ENCODE measurements around the gene VGLL4. TPM values are rescaled to one million over a fixed set of nuclear protein-coding genes. Genes with fewer than 3 reads are reported as not detected.

Gene VGLL4
- total and polyA plus RNA-seq, 2 of the 4 experiments (the other 2 are of a cell fraction): 26.2 to 35.4 TPM

- H2BK20ac ChIP-seq (ENCODE audit: low read depth, low read length): peak overlapping the region; percentile 73
- H3K4ac ChIP-seq (ENCODE audit: low read depth, low read length): peak overlapping the region; percentile 97
- H3K56ac ChIP-seq (ENCODE audit: extremely low read depth, insufficient read depth, low read length): peak overlapping the region; percentile 96
- H3K4me3 ChIP-seq (ENCODE audit: insufficient read depth, low read depth, low read length): peak overlapping the region; percentile 90
- TF ChIP-seq MAZ (IDR thresholded peaks at IDR 0.05; ENCODE audit: borderline replicate concordance, low read depth, low read length) (peak; percentile 59; the same call in 1 of the 2 replicates), POLR2A (IDR thresholded peaks at IDR 0.05; ENCODE audit: low read depth, low read length) (peak; percentile 73), RFX5 (IDR thresholded peaks at IDR 0.05; ENCODE audit: low read depth, low read length) (no peak), ELK1 (IDR thresholded peaks at IDR 0.05; ENCODE audit: borderline replicate concordance, low read depth, low read length) (no peak), RAD21 (IDR thresholded peaks at IDR 0.05; ENCODE audit: low read length) (peak; percentile 24; the same call in 1 of the 2 replicates), CHD1 (IDR thresholded peaks at IDR 0.05; ENCODE audit: low read depth, low read length) (no peak), CEBPB (IDR thresholded peaks at IDR 0.05; ENCODE audit: low read depth, low read length) (peak; percentile 92), MXI1 (IDR thresholded peaks at IDR 0.05; ENCODE audit: borderline replicate concordance, low read depth, low read length) (peak; percentile 39; the same call in 1 of the 2 replicates), BHLHE40 (IDR thresholded peaks at IDR 0.05; ENCODE audit: low read depth, low read length) (no peak), USF2 (IDR thresholded peaks at IDR 0.05; ENCODE audit: low read depth, low read length) (no peak)
- dilution Hi-C loops (cut with HindIII; ENCODE audit: low sequenced_read_pairs, unreplicated experiment): no loop called here
- peak overlapping the region; percentile 44; the same call in 2 of the 3 replicates for H2BK15ac ChIP-seq (ENCODE audit: low read depth, low read length)
- peak overlapping the region; percentile 100 for H3K27ac ChIP-seq (ENCODE audit: insufficient read depth, low read length)
- H2AK9ac ChIP-seq (replicated peaks; ENCODE audit: low read depth, low read length, poor library complexity): peak overlapping the region; percentile 95
- ChIA-PET CTCF (no interaction called here), POLR2A (ENCODE audit: unreplicated experiment) (interaction anchor here (0.6 kb wide), 1 partner anchor 66 kb away, joined by 3 read pairs; no protein-coding TSS in a partner anchor)
- peak overlapping the region; percentile 96 for H3K23ac ChIP-seq (ENCODE audit: low read depth, low read length)
- peak overlapping the region; percentile 82 for H2BK120ac ChIP-seq (ENCODE audit: low read depth, low read length)
- DNase-seq (peak; percentile 81), ATAC-seq (ENCODE audit: low read depth) (peak; percentile 48)
- H3K9ac ChIP-seq (ENCODE audit: low read depth, low read length): peak overlapping the region; percentile 99
- H4K91ac ChIP-seq (ENCODE audit: insufficient read depth, low read depth, low read length): peak overlapping the region; percentile 95
- peak overlapping the region; percentile 97 for H3K18ac ChIP-seq (ENCODE audit: low read depth, low read length)
- peaks cover 22% of the 10 kb centered on the region for H3K4me1 ChIP-seq (ENCODE audit: control insufficient read depth, insufficient read depth, low read length)
- H4K20me1 ChIP-seq (ENCODE audit: insufficient read depth, low read length): peaks cover 24% of the 10 kb centered on the region
- peak overlapping the region; percentile 98 for H3K14ac ChIP-seq (replicated peaks; ENCODE audit: low read depth, low read length)
- BruUV-seq (replicated peaks): no TSS peak
- H2BK5ac ChIP-seq (ENCODE audit: low read depth, low read length, poor library complexity, severe bottlenecking): peak overlapping the region; percentile 97
- peaks cover 11 to 34% of the 10 kb centered on the region in 2 experiments for H3K79me1 ChIP-seq (ENCODE audit: low read depth in 1 of 2, low read length in 2 of 2)
- in situ Hi-C loops (cut with MboI; ENCODE audit: low sequenced_read_pairs): loop anchor here (10.0 kb wide), 1 partner anchor 78 kb away; no protein-coding TSS in a partner anchor
- H2AK5ac ChIP-seq (ENCODE audit: low read depth, low read length): peak overlapping the region; percentile 93
- peaks cover 10% of the 10 kb centered on the region for H3K36me3 ChIP-seq (ENCODE audit: control insufficient read depth, insufficient read depth, low read length)
- peaks cover 12% of the 10 kb centered on the region for H3K9me1 ChIP-seq (ENCODE audit: insufficient read depth, low read length)
- intact Hi-C loops (cut with micrococcal nuclease): loop anchor here (1.0 to 2.0 kb wide), 7 partner anchors 42 to 264 kb away; no protein-coding TSS in a partner anchor
- H3K27me3 ChIP-seq (ENCODE audit: control insufficient read depth, insufficient read depth, low read length): no peaks in the 10 kb centered on the region
- no peaks in the 10 kb centered on the region for H3K9me3 ChIP-seq (ENCODE audit: control insufficient read depth, insufficient read depth, low read length)
- 1% methylated on average over 20 of the region's 44 CpGs; no CpG with 5 or more reads in 1 of the 2 experiments for WGBS, 2 experiments (ENCODE audit: extremely low coverage in 2 of 2, insufficient read length in 1 of 2)
- H4K8ac ChIP-seq (ENCODE audit: low read depth in 2 of 2, low read length in 2 of 2): peak overlapping the region; percentile 67 to 94
- peak overlapping the region; percentile 86 for H4K5ac ChIP-seq (ENCODE audit: low read depth, low read length)
- H3K4me2 ChIP-seq (ENCODE audit: low read depth, low read length): peak overlapping the region; percentile 92
- peak overlapping the region; percentile 88 for H2AFZ ChIP-seq (replicated peaks; ENCODE audit: low read length, poor library complexity)
Observed at GRCh38 chr3:11642431-11643191, 1.1 kb downstream of the VGLL4 start.

All from IMR-90 (cell line).